Colonic mucosa (tissue), 4 donors: ENCODE measurements around the gene RSF1. TPM values are rescaled to one million over a fixed set of nuclear protein-coding genes. Genes with fewer than 3 reads are reported as not detected.

Experiments used
- DNase-seq: peaks from one replicate; pipeline ENCODE4 v3.0.0-alpha.2; 2020
- H3K27ac ChIP-seq: fragments of 200-600 bp; one replicate; pipeline ENCODE4 v1.8.0; 2021
- H3K27me3 ChIP-seq: fragments of 200-600 bp; one replicate; pipeline ENCODE4 v1.8.0; 2021
- H3K36me3 ChIP-seq: fragments of 200-600 bp; one replicate; pipeline ENCODE4 v1.8.0; 2021
- H3K4me1 ChIP-seq: fragments of 200-600 bp; one replicate; pipeline ENCODE4 v1.8.0; 2021; ENCODE audit warnings: mild to moderate bottlenecking
- H3K4me3 ChIP-seq: fragments of 200-600 bp; one replicate; pipeline ENCODE4 v1.8.0; 2021
- H3K9ac ChIP-seq, 2 donors: one replicate each; pipeline ENCODE4 v1.7.0; 2013; ENCODE audit warnings: control low read depth in 2 of 2, low read depth in 2 of 2, low read length in 2 of 2
- H3K9me3 ChIP-seq: fragments of 200-600 bp; one replicate; pipeline ENCODE4 v1.8.0; 2021
- CTCF ChIP-seq: fragments of 200-600 bp; IDR thresholded peaks from one replicate; pipeline ENCODE4 v1.8.0; 2022; ENCODE audit warnings: antibody characterized with exemption, mild to moderate bottlenecking
- intact Hi-C: fragments of 100-400 bp; cut with DNase I; formaldehyde crosslinking; loops from one replicate; pipeline ENCODE4 v1.14.1; 2022
- total RNA-seq, 2 donors: library from RNA; stranded (reverse); fragmentation: NEBNext Ultra II Directional in 1 of 2; extraction: Animal tissue kit (Norgen Biotek cat#: 25700) in 1 of 2; gene quantifications; one replicate each; pipeline ENCODE4 v1.2.1, GENCODE V29; 2021
- donor health status: healthy.
- donor health status: DM: no; HTN: no; CAD: no.
- donor health status: DM: no; HTN: no; CAD: no.

The RSF1 gene
- total RNA-seq, 2 donors from 2014 or later, result 36.7 to 68.2 TPM

GRCh38 chr11:77658213-77659013 lies 162.1 kb downstream of the RSF1 start:
- H3K9ac ChIP-seq, result no peak overlapping the region
- no peaks in the 10 kb centered on the region for H3K4me1 ChIP-seq
- H3K4me3 ChIP-seq, result no peak overlapping the region
- no peak for DNase-seq
- no peaks in the 10 kb centered on the region for H3K36me3 ChIP-seq
- H3K27me3 ChIP-seq, result no peaks in the 10 kb centered on the region
- no peak for TF ChIP-seq CTCF
- no peaks in the 10 kb centered on the region for H3K9me3 ChIP-seq
- H3K27ac ChIP-seq, result no peak overlapping the region
- intact Hi-C loops, result no loop called here

- no peak for DNase-seq
- Histone ChIP-seq H3K9ac (no peak overlapping the region), H3K27ac (no peak overlapping the region), H3K4me3 (no peak overlapping the region), H3K9me3 (no peaks in the 10 kb centered on the region), H3K4me1 (no peaks in the 10 kb centered on the region), H3K36me3 (no peaks in the 10 kb centered on the region), H3K27me3 (no peaks in the 10 kb centered on the region)
- intact Hi-C loops, result no loop called here
- no peak for TF ChIP-seq CTCF
These were observed 164.2 kb downstream of the RSF1 start for GRCh38 chr11:77656362-77656761.

- Histone ChIP-seq H3K36me3 (no peaks in the 10 kb centered on the region), H3K27me3 (no peaks in the 10 kb centered on the region), H3K9me3 (no peaks in the 10 kb centered on the region), H3K27ac (no peak overlapping the region), H3K4me3 (no peak overlapping the region), H3K9ac (no peak overlapping the region), H3K4me1 (no peaks in the 10 kb centered on the region)
- no peak for DNase-seq
- intact Hi-C loops, result no loop called here
- no peak for TF ChIP-seq CTCF
These were observed 165.6 kb downstream of the RSF1 start for GRCh38 chr11:77654770-77655434.

- H3K4me3 ChIP-seq, result no peak overlapping the region
- no peak overlapping the region for H3K27ac ChIP-seq
- H3K9ac ChIP-seq, result no peak overlapping the region
- DNase-seq, result no peak
- H3K4me1 ChIP-seq, result no peaks in the 10 kb centered on the region
- H3K36me3 ChIP-seq, result no peaks in the 10 kb centered on the region
- H3K27me3 ChIP-seq, result no peaks in the 10 kb centered on the region
- intact Hi-C loops, result no loop called here
- no peak for TF ChIP-seq CTCF
- H3K9me3 ChIP-seq, result no peaks in the 10 kb centered on the region
These were observed 170.4 kb downstream of the RSF1 start for GRCh38 chr11:77650123-77650522.

GRCh38 chr11:77647654-77648305 lies 172.7 kb downstream of the RSF1 start:
- intact Hi-C loops, result no loop called here
- H3K27me3 ChIP-seq, result no peaks in the 10 kb centered on the region
- no peak for DNase-seq
- no peak overlapping the region for H3K4me3 ChIP-seq
- no peak overlapping the region for H3K9ac ChIP-seq
- H3K27ac ChIP-seq, result no peak overlapping the region
- no peaks in the 10 kb centered on the region for H3K9me3 ChIP-seq
- H3K36me3 ChIP-seq, result no peaks in the 10 kb centered on the region
- no peaks in the 10 kb centered on the region for H3K4me1 ChIP-seq
- no peak for TF ChIP-seq CTCF
